HG02642 (cell line): ENCODE results near the gene RNF2.
"Not testable (repeated sequence)": the region's sequence is repeated elsewhere in the genome, so short reads cannot be mapped to it uniquely, and the experiment has no call there.

ENCODE experiments used
- ATAC-seq: cut with Tn5 transposase; IDR thresholded peaks from one replicate; pipeline ENCODE4 v1.9.1; 2021; ENCODE audit warnings: mild to moderate bottlenecking; ENCODE audit not compliant: unreplicated experiment, poor library complexity

The RNF2 gene

GRCh38 chr1:185046668-185047067, 1.3 kb downstream of the RNF2 start:
- no peak for ATAC-seq

- ATAC-seq = no peak
These were observed 4.3 kb downstream of the RNF2 start for GRCh38 chr1:185049670-185050069.

GRCh38 chr1:185050823-185051451, 5.6 kb downstream of the RNF2 start:
- no peak for ATAC-seq

GRCh38 chr1:185053204-185053603, 7.8 kb downstream of the RNF2 start:
- ATAC-seq = no peak

GRCh38 chr1:185054365-185055060, 9.2 kb downstream of the RNF2 start:
- no peak for ATAC-seq

GRCh38 chr1:185058110-185058509, 12.8 kb downstream of the RNF2 start:
- ATAC-seq = no peak

GRCh38 chr1:185058876-185059275, 13.5 kb downstream of the RNF2 start:
- no peak for ATAC-seq

- ATAC-seq = no peak
These were observed 14.7 kb downstream of the RNF2 start for GRCh38 chr1:185059950-185060571.

GRCh38 chr1:185062710-185063370, 17.5 kb downstream of the RNF2 start:
- ATAC-seq = no peak

- ATAC-seq = no peak
These were observed 18.4 kb downstream of the RNF2 start for GRCh38 chr1:185063719-185064118.

GRCh38 chr1:185065006-185065405, 19.6 kb downstream of the RNF2 start:
- not testable (repeated sequence) for ATAC-seq

GRCh38 chr1:185066181-185066580, 20.8 kb downstream of the RNF2 start:
- ATAC-seq = no peak

- no peak for ATAC-seq
These were observed 23.0 kb downstream of the RNF2 start for GRCh38 chr1:185068341-185068740.

GRCh38 chr1:185069202-185069772, 23.9 kb downstream of the RNF2 start:
- no peak for ATAC-seq

- no peak for ATAC-seq
These were observed 24.7 kb downstream of the RNF2 start for GRCh38 chr1:185070051-185070450.

- no peak for ATAC-seq
These were observed 28.4 kb downstream of the RNF2 start for GRCh38 chr1:185073725-185074124.

- ATAC-seq = no peak
These were observed 28.9 kb downstream of the RNF2 start for GRCh38 chr1:185074307-185074706.

GRCh38 chr1:185075476-185075875, 30.1 kb downstream of the RNF2 start:
- ATAC-seq = no peak

- no peak for ATAC-seq
These were observed 32.0 kb downstream of the RNF2 start for GRCh38 chr1:185077374-185077773.

- no peak for ATAC-seq
These were observed 35.1 kb downstream of the RNF2 start for GRCh38 chr1:185080422-185080821.

GRCh38 chr1:185083818-185084217, 38.5 kb downstream of the RNF2 start:
- ATAC-seq = no peak
